Measurements from ENCODE around the gene CLMN.
"Not testable (repeated sequence)": the region's sequence is repeated elsewhere in the genome, so short reads cannot be mapped to it uniquely, and the experiment has no call there.

The CLMN gene

DNA sequence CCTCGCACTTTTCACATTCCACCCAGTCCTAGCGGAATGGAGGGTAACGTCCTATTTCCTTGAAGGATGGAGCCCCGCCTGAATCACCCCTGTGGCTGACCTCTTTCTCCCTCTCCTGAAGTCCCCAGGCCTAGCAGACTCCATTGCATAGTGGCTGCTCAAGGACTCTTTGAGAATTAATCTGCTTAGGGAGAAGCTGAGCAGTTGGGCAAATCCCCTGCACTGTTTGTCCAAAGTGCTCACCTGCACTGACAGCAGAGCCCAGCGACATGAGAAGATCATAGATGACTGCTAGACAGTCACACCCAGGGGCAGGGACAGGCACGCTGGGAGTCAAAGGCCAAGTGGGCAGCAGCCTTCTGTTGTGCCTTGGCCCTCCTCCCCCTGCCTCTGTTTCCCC is 124.7 kb downstream of the CLMN start:
- DNase-seq (ENCODE audit: low spot score), result no peak

DNA sequence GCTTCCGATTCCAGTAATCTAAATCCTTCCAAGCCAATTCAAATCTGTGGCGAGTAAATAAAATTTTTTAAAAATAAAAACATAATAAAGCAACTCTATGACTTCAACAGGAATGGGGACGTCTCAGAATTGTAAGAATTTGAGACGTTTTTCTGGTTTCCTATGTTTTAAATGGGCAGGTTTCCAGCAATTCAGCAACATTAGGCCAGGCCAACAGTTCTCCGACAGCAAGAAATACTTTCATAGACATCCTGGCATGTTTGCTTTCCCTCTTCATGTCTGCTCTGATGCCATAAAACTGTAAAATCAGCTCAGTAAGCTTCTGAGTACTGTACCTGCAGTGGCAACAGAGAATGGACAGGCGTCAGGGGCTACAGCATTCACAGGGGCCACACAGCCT is 126.6 kb downstream of the CLMN start:
- no peak for DNase-seq (ENCODE audit: low spot score)

DNA sequence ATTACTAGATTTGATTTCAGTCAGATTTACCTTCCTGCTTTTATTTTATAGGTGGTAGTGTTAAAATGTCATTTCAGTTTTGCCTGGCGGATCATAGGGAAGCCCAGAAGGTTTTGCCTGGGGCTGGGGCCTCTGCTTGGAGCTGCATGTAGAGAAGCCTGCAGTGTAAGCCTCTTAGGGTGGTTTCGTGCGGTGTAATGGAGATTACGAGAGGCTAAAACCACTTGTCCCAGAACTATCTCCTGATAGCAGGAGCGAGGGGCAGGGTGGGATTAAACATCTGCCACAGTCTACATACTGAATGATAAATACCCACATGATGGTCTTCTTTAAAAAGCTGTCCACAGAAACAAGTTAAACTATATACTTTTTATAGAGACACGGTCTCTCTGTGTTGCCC is 127.4 kb downstream of the CLMN start:
- no peak for DNase-seq (ENCODE audit: low spot score)

GRCh38 chr14:95191445-95192199 is 128.1 kb downstream of the CLMN start:
- no peak for DNase-seq (ENCODE audit: low spot score)

DNA sequence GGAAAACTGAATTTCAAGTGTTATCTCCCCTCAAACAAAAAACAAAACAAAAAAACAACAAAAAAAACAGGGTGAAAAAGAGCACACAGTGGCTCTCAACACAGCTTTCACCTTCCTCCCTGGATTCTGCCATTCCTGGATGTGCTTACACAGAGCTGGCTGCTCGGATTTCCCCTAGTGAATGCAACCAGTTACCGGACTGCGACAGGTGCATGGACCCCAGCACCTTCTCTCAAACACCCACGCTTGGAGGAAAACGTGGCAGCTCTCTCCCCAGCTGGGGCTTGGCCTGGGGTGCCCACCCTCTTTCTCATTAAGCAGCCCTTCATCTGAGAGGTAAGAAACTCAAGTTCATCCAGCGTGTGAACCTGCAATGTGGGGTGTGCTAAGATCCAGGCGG is 128.9 kb downstream of the CLMN start:
- DNase-seq (ENCODE audit: low spot score), result no peak

DNA sequence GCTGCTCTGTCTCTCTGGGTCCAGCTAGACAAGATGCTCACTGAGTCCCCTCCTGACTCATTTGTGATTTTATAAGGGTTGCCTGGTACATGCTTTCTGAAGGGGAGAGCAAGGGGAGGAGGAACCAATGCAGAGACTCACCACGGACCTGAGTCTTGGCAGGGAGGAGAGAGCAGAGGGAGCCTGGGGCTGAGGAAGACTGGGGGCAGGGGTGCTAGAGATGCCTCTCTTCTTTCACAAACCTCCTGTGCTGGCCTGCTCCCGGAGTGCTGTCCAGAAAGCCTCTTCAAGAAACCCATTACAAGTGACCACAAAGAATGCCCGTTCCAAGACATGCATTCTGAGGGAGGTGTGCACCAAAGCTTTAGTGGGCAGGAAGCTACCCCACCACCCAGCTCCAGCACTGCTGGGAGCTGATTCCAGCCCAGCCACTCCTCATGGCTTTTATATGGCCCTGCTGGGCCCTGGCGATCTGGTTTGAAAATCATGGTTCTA is 129.3 kb downstream of the CLMN start:
- DNase-seq (ENCODE audit: low spot score), result no peak

DNA sequence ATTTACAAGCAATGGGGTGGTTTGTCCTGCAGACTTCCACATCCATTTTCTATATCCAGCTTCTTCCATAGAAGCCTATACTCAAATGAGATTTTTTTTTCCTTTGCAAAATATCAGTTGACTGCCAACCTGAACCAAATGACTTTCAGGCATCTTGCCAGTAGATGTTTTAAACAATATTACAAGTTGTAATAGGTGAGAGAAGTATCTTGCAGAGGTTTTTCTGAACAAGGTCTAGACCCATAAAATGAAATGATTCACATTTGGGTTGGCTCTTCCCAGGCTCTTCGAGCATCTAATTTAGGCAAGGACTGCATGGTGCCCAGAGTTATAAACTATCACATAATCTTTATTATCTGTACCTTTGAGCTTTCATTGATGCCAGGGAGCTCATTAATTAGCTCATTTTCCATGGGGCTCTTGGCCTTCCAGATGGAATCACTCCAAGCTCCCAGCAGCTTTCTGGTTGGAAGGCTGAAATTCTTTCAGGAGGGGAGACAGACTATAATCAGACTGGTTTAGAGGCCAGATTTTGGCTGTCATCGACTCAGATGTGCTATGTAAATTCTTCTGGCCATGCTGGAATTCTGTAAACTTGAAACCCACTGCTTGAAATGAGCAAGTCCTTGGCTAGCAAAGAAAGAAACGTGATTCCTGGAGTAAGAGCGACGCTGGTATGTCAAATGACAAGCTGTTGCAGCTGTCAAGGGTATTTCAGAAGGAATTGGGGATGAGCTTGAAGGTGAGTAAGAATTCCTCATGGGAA is 130.2 kb downstream of the CLMN start:
- DNase-seq (ENCODE audit: low spot score), result no peak

DNA sequence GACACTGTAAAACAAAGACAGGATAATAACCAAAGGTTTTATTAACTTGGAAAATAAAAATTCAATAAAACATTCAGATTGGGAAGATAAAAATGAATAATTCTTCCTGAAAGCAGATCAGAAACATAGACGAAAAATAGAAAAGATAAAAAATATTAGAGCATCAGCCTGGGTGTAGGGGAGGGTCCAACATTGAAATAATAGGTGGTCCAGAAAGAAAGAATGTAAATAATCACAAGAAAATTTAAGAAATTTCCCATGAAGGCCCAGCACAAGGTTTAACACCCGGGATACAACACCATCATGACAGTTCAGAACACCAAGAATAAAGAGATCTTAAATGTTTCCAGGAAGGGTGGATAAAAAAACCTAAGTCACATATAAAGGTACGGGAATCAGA is 131.3 kb downstream of the CLMN start:
- DNase-seq (ENCODE audit: low spot score), result no peak

- DNase-seq (ENCODE audit: low spot score), result no peak
Measured at GRCh38 chr14:95185767-95186392, 133.8 kb downstream of the CLMN start.

DNA sequence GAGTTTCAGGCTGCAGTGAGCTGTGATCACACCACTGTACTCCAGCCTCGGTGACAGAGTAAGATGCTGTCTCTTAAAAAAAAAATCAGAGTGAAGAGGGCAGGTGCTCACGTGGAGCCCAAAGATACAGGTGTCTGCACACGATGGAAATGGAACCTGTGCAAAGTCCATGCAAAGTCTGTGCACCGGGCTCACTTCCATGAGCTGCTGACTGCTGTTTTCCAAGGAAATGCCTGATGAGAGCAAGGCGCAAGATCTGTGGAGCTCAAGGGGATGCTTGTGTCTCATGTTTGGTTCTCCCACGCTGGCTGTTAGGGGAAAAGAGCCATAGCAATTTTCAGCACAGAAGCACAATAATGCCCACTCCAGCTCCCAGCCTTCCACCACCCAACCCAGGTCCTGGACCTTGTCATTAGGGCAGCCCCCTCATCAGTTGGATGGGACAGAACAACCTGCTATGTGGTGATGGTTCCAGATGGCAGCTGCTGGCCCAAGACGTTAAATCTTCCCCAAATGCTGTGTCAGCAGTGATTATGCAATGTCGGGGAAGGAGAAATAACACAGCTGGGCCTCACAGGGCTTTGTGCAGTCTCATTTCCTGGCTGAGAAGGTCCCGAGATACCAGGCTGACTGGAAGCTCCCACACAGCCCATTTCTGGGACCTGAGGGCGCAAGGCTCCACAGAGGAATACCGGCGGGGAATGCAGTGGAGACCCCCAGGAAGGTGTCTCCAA is 134.5 kb downstream of the CLMN start:
- DNase-seq (ENCODE audit: low spot score), result no peak

GRCh38 chr14:95184413-95184790 is 135.3 kb downstream of the CLMN start:
- no peak for DNase-seq (ENCODE audit: low spot score)

DNA sequence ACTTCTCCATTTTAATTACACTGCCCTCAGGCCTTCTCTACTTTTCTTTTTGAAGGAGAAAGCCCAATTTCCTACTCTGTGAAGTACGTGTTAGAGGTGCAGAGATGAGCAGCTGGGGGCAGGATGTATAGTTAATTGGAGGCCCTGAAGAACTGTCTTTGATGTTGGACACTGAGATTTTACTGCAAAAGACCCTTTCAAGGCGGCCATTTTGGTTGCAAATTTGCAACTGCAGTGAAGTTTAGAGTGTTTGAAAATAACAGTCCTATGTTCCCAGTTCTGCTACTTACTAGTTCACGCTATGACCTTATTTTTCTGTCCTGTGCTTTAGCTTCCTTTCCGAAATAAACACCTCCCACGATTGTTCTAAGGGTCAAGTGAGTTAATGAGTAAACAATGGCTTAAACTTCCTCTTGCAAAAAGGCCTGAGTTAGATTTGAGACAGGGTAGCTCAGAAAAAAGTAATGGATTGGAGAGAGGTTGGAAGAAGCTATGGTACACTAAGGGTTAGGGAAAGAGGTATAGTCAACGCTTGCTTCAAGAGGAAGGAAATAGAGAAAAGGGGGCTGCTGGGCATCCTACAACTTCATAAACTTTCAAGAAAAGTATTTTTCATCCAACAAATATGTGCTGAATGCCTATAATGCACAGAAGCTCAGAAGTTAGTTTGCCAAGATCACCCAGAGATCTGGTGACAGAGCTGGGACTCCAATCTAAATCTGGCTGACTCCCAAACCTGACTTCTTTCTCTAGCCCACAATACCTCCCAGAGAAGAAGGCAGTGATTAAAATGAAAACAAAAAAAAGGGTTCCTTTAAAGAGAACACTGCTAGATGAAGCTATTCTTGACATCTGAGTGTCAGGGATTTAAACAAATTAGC is 135.9 kb downstream of the CLMN start:
- no peak for DNase-seq (ENCODE audit: low spot score)

DNA sequence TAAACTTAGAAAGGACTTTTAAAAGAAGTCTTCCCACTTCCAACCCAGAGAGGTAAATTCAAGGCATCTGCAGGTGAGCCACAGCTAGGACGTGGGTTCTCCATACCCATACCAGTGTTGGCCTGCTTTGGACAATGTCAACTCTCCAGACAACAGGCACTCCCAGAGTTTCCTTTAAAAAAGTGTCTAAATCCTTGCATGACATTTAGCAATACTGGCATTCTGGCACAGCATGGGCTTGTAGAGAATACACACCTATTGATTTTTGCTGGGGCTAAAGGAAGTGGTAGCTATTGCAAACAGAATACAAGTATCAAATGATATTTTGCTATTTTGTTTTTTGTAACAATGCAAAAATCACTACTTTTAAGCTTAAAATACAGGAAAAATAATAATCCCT is 136.6 kb downstream of the CLMN start:
- no peak for DNase-seq (ENCODE audit: low spot score)

DNA sequence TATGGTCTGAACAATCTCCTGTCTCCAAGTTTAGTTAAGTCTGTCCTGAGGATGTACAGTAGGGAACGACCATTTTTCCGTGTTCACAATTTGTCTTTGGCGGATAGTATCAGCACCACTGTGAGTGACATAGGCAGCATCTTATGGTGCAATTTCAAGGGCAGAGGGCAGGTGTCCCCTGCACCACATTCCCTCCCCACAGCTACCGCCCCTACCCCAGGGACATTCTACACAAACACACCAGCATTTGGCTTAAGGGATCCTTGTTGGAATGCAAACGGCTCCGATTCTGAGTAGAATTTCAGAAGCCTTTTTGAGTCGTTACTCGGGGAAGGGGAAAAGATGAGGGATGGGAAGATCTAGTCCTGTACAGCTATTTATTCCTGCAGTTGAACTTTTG is 137.3 kb downstream of the CLMN start:
- DNase-seq (ENCODE audit: low spot score), result no peak

DNA sequence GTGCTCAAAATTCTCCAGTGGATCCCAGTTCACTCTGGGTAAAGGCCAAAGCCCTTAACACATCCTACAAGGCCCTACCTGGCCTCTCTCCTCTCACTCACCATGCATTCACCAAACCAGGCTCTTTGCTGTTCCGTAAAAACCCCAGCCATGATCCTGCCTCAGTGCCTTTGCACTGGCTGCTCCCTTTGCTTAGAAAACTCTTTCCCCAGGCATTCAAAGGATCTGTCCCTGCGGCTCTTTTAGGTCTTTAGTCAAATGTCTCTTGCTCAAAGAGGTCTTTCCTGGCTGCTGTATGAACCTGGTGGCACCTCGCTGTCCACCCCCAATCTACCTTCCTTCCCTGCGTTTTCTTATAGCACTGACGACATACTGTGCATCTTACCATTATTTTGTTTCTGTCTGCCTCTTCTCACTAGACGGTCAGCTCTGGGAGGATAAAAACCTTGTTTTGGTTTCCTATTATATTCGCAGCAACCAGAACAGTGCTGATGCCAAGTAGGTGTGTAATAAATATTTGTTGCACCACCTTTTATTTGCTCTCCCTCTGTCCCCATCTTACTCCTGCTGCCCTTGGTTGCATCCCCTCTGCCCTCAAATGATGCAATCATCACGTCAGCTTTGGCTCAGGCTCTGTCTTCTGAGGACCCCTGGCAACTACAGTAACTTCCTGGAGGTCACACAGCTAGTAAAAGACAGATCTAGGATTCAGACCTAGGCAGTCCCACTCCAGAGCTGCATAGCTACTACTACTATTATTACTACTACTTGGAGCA is 138.6 kb downstream of the CLMN start:
- DNase-seq (ENCODE audit: low spot score), result no peak

- not testable (repeated sequence) for DNase-seq (ENCODE audit: low spot score)
Measured at GRCh38 chr14:95175670-95176069, 144.0 kb downstream of the CLMN start.

DNA sequence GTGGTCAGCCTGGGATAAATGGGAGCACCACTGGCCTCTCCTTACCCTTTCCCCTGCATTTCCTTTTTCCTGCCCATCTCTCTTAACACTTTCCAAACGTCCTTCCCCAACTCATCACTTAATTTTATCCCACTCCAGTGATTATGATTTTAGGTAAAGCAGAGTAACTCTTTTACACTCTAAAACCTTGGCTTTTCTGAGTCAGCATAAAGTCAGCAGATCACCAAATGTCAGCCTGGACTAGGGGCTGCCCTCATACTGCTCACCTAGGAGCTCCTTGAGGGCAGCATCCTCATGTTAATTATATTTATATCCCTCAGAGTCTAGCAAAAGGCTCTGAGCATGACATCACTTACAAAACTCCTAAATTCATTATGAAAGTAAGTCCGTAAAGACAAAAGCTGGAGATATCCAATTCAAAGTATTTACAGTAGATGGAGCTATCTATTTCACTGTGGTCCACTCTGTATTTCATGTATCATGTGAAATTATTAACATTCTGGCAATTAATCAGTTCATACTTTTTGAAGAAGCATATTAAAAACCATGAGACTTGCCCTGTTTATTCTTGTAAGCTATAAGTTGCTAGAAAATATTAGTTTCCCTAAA is 145.4 kb downstream of the CLMN start:
- DNase-seq (ENCODE audit: low spot score), result no peak

DNA sequence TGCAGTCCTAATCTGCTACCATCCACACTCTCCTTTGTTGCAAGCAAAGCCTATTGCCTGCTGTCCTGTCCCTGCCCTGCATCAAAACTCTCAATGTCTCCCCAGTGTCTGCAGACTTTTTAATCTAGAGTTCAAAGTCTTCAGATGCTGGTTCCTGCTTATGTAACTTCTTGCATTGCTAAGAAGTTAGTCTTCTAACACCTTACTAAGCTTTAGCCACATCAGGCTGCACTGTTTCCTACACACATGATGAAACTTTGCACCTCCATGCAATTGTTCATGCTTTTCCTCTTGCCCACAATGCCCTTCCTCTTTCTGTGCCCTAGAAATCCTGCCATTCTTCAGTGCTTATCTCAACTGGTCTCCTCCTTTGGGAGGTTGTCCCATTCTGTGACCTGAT is 146.2 kb downstream of the CLMN start:
- DNase-seq (ENCODE audit: low spot score), result no peak

GRCh38 chr14:95167177-95167576 is 152.5 kb downstream of the CLMN start:
- DNase-seq (ENCODE audit: low spot score), result no peak

DNA sequence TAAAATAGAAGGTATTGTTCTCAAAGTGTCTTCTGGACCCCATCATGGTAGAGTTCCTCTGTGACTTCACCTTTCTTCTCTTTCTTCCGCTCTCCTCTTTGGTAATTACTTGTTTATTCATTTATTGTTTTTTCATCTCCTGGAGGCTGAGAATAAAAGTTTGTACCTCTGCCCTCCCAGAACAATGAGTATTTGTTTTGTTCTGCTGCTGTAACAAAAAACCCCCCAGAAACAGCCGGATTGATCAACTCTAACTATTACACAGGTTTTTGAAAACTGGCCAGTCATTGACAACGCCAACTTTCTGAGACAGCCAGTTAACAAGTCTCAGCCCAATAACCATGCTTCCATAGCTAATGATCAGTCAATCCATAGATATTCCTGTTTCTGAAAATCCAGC is 154.2 kb downstream of the CLMN start:
- no peak for DNase-seq (ENCODE audit: low spot score)
